Measurements from ENCODE around the gene RCBTB1. TPM values are rescaled to one million over a fixed set of nuclear protein-coding genes. Genes with fewer than 3 reads are reported as not detected.
A peak's percentile ranks its signal among the peaks of the same experiment; 100 is the strongest.

Gene RCBTB1
- polyA plus RNA-seq, 2 donors: 3.0 to 4.0 TPM

GRCh38 chr13:49587311-49587847 is 2.0 kb upstream of the RCBTB1 start:
- no peaks in the 10 kb centered on the region for H3K27me3 ChIP-seq (ENCODE audit: control insufficient read depth in 1 of 2, insufficient read depth in 2 of 2, low read length in 2 of 2)
- 34 to 38% methylated on average over 2 of the region's 2 CpGs for WGBS, 2 donors
- no peak overlapping the region for H3K27ac ChIP-seq (ENCODE audit: low read depth in 2 of 2, low read length in 1 of 2)

GRCh38 chr13:49586717-49587116 is 1.4 kb upstream of the RCBTB1 start:
- H3K4me3 ChIP-seq (ENCODE audit: low read depth in 1 of 2, low read length in 2 of 2): no peak overlapping the region
- H3K27ac ChIP-seq (ENCODE audit: low read depth in 2 of 2, low read length in 1 of 2): no peak overlapping the region
- no peaks in the 10 kb centered on the region for H3K9me3 ChIP-seq (ENCODE audit: control insufficient read depth in 2 of 2, insufficient read depth in 1 of 2, low read depth in 1 of 2, low read length in 1 of 2)
- no peaks in the 10 kb centered on the region for H3K27me3 ChIP-seq (ENCODE audit: control insufficient read depth in 1 of 2, insufficient read depth in 2 of 2, low read length in 2 of 2)
- peaks cover 0 to 3% of the 10 kb centered on the region in 2 donors for H3K4me1 ChIP-seq (ENCODE audit: control insufficient read depth in 2 of 2, insufficient read depth in 2 of 2, low read length in 1 of 2)
- WGBS, 2 donors: 87 to 90% methylated on average over 3 of the region's 3 CpGs
- H3K36me3 ChIP-seq (ENCODE audit: control insufficient read depth in 2 of 2, insufficient read depth in 2 of 2, low read length in 1 of 2): no peaks in the 10 kb centered on the region

More at GRCh38 chr13:49587311-49587847, 2.0 kb upstream of the RCBTB1 start:
- Histone ChIP-seq H3K4me3 (ENCODE audit: low read depth in 1 of 2, low read length in 2 of 2) (no peak overlapping the region), H3K4me1 (ENCODE audit: control insufficient read depth in 2 of 2, insufficient read depth in 2 of 2, low read length in 1 of 2) (peaks cover 0 to 3% of the 10 kb centered on the region in 2 donors), H3K9me3 (ENCODE audit: control insufficient read depth in 2 of 2, insufficient read depth in 1 of 2, low read depth in 1 of 2, low read length in 1 of 2) (no peaks in the 10 kb centered on the region), H3K36me3 (ENCODE audit: control insufficient read depth in 2 of 2, insufficient read depth in 2 of 2, low read length in 1 of 2) (no peaks in the 10 kb centered on the region)

- Histone ChIP-seq H3K4me1 (ENCODE audit: control insufficient read depth in 2 of 2, insufficient read depth in 2 of 2, low read length in 1 of 2) (peaks cover 0 to 3% of the 10 kb centered on the region in 2 donors), H3K36me3 (ENCODE audit: control insufficient read depth in 2 of 2, insufficient read depth in 2 of 2, low read length in 1 of 2) (no peaks in the 10 kb centered on the region), H3K9me3 (ENCODE audit: control insufficient read depth in 2 of 2, insufficient read depth in 1 of 2, low read depth in 1 of 2, low read length in 1 of 2) (no peaks in the 10 kb centered on the region), H3K4me3 (ENCODE audit: low read depth in 1 of 2, low read length in 2 of 2) (peak overlapping the region; percentile 77 to 96), H3K27ac (ENCODE audit: low read depth in 2 of 2, low read length in 1 of 2) (peak overlapping the region; percentile 59 to 65), H3K27me3 (ENCODE audit: control insufficient read depth in 1 of 2, insufficient read depth in 2 of 2, low read length in 2 of 2) (no peaks in the 10 kb centered on the region)
- 1% methylated on average over 16 of the region's 16 CpGs for WGBS, 2 donors
Observed at GRCh38 chr13:49584771-49585182, 581 bp downstream of the RCBTB1 start.

GRCh38 chr13:49580980-49581680 is 4.2 kb downstream of the RCBTB1 start:
- no peaks in the 10 kb centered on the region for H3K36me3 ChIP-seq (ENCODE audit: control insufficient read depth in 2 of 2, insufficient read depth in 2 of 2, low read length in 1 of 2)
- H3K9me3 ChIP-seq (ENCODE audit: control insufficient read depth in 2 of 2, insufficient read depth in 1 of 2, low read depth in 1 of 2, low read length in 1 of 2): no peaks in the 10 kb centered on the region
- no peaks in the 10 kb centered on the region for H3K27me3 ChIP-seq (ENCODE audit: control insufficient read depth in 1 of 2, insufficient read depth in 2 of 2, low read length in 2 of 2)
- H3K4me1 ChIP-seq (ENCODE audit: control insufficient read depth in 2 of 2, insufficient read depth in 2 of 2, low read length in 1 of 2): peaks cover 0 to 3% of the 10 kb centered on the region in 2 donors
- 70 to 74% methylated on average over 5 of the region's 5 CpGs for WGBS, 2 donors
- H3K27ac ChIP-seq (ENCODE audit: low read depth in 2 of 2, low read length in 1 of 2): no peak overlapping the region
- no peak overlapping the region for H3K4me3 ChIP-seq (ENCODE audit: low read depth in 1 of 2, low read length in 2 of 2)

GRCh38 chr13:49579501-49579900 is 5.9 kb downstream of the RCBTB1 start:
- Histone ChIP-seq H3K4me1 (ENCODE audit: control insufficient read depth in 2 of 2, insufficient read depth in 2 of 2, low read length in 1 of 2) (no peaks in the 10 kb centered on the region), H3K4me3 (ENCODE audit: low read depth in 1 of 2, low read length in 2 of 2) (no peak overlapping the region), H3K27me3 (ENCODE audit: control insufficient read depth in 1 of 2, insufficient read depth in 2 of 2, low read length in 2 of 2) (no peaks in the 10 kb centered on the region), H3K27ac (ENCODE audit: low read depth in 2 of 2, low read length in 1 of 2) (no peak overlapping the region), H3K36me3 (ENCODE audit: control insufficient read depth in 2 of 2, insufficient read depth in 2 of 2, low read length in 1 of 2) (no peaks in the 10 kb centered on the region), H3K9me3 (ENCODE audit: control insufficient read depth in 2 of 2, insufficient read depth in 1 of 2, low read depth in 1 of 2, low read length in 1 of 2) (no peaks in the 10 kb centered on the region)
- WGBS, 2 donors: 63 to 90% methylated on average over 3 of the region's 3 CpGs

- H3K27ac ChIP-seq (ENCODE audit: low read depth in 2 of 2, low read length in 1 of 2): no peak overlapping the region
- WGBS, 2 donors: 77 to 82% methylated on average over 8 of the region's 8 CpGs
- peaks cover 0 to 3% of the 10 kb centered on the region in 2 donors for H3K4me1 ChIP-seq (ENCODE audit: control insufficient read depth in 2 of 2, insufficient read depth in 2 of 2, low read length in 1 of 2)
Observed at GRCh38 chr13:49571299-49572240, 13.8 kb downstream of the RCBTB1 start.

GRCh38 chr13:49569993-49570689 is 15.2 kb downstream of the RCBTB1 start:
- H3K27ac ChIP-seq (ENCODE audit: low read depth in 2 of 2, low read length in 1 of 2): no peak overlapping the region
- no peaks in the 10 kb centered on the region for H3K27me3 ChIP-seq (ENCODE audit: control insufficient read depth in 1 of 2, insufficient read depth in 2 of 2, low read length in 2 of 2)
- H3K4me1 ChIP-seq (ENCODE audit: control insufficient read depth in 2 of 2, insufficient read depth in 2 of 2, low read length in 1 of 2): peaks cover 0 to 3% of the 10 kb centered on the region in 2 donors
- 43 to 58% methylated on average over 1 of the region's 1 CpG for WGBS, 2 donors
- H3K9me3 ChIP-seq (ENCODE audit: control insufficient read depth in 2 of 2, insufficient read depth in 1 of 2, low read depth in 1 of 2, low read length in 1 of 2): no peaks in the 10 kb centered on the region
- H3K36me3 ChIP-seq (ENCODE audit: control insufficient read depth in 2 of 2, insufficient read depth in 2 of 2, low read length in 1 of 2): no peaks in the 10 kb centered on the region
- H3K4me3 ChIP-seq (ENCODE audit: low read depth in 1 of 2, low read length in 2 of 2): no peak overlapping the region

More at GRCh38 chr13:49571299-49572240, 13.8 kb downstream of the RCBTB1 start:
- Histone ChIP-seq H3K36me3 (ENCODE audit: control insufficient read depth in 2 of 2, insufficient read depth in 2 of 2, low read length in 1 of 2) (no peaks in the 10 kb centered on the region), H3K27me3 (ENCODE audit: control insufficient read depth in 1 of 2, insufficient read depth in 2 of 2, low read length in 2 of 2) (no peaks in the 10 kb centered on the region), H3K9me3 (ENCODE audit: control insufficient read depth in 2 of 2, insufficient read depth in 1 of 2, low read depth in 1 of 2, low read length in 1 of 2) (no peaks in the 10 kb centered on the region), H3K4me3 (ENCODE audit: low read depth in 1 of 2, low read length in 2 of 2) (no peak overlapping the region)

- peaks cover 0 to 3% of the 10 kb centered on the region in 2 donors for H3K4me1 ChIP-seq (ENCODE audit: control insufficient read depth in 2 of 2, insufficient read depth in 2 of 2, low read length in 1 of 2)
- H3K27ac ChIP-seq (ENCODE audit: low read depth in 2 of 2, low read length in 1 of 2): no peak overlapping the region
- WGBS, 2 donors: 59 to 73% methylated on average over 5 of the region's 5 CpGs
- H3K4me3 ChIP-seq (ENCODE audit: low read depth in 1 of 2, low read length in 2 of 2): no peak overlapping the region
- no peaks in the 10 kb centered on the region for H3K36me3 ChIP-seq (ENCODE audit: control insufficient read depth in 2 of 2, insufficient read depth in 2 of 2, low read length in 1 of 2)
- H3K27me3 ChIP-seq (ENCODE audit: control insufficient read depth in 1 of 2, insufficient read depth in 2 of 2, low read length in 2 of 2): no peaks in the 10 kb centered on the region
- H3K9me3 ChIP-seq (ENCODE audit: control insufficient read depth in 2 of 2, insufficient read depth in 1 of 2, low read depth in 1 of 2, low read length in 1 of 2): no peaks in the 10 kb centered on the region
Observed at GRCh38 chr13:49567491-49567890, 17.9 kb downstream of the RCBTB1 start.

- no peak overlapping the region for H3K27ac ChIP-seq (ENCODE audit: low read depth in 2 of 2, low read length in 1 of 2)
- no peaks in the 10 kb centered on the region for H3K36me3 ChIP-seq (ENCODE audit: control insufficient read depth in 2 of 2, insufficient read depth in 2 of 2, low read length in 1 of 2)
- peaks cover 0 to 2% of the 10 kb centered on the region in 2 donors for H3K4me1 ChIP-seq (ENCODE audit: control insufficient read depth in 2 of 2, insufficient read depth in 2 of 2, low read length in 1 of 2)
- 93 to 97% methylated on average over 4 of the region's 4 CpGs for WGBS, 2 donors
- H3K27me3 ChIP-seq (ENCODE audit: control insufficient read depth in 1 of 2, insufficient read depth in 2 of 2, low read length in 2 of 2): no peaks in the 10 kb centered on the region
- no peak overlapping the region for H3K4me3 ChIP-seq (ENCODE audit: low read depth in 1 of 2, low read length in 2 of 2)
- no peaks in the 10 kb centered on the region for H3K9me3 ChIP-seq (ENCODE audit: control insufficient read depth in 2 of 2, insufficient read depth in 1 of 2, low read depth in 1 of 2, low read length in 1 of 2)
Observed at GRCh38 chr13:49566461-49566860, 18.9 kb downstream of the RCBTB1 start.

Measured in esophagus (tissue), 2 donors.